ENCODE measurements around the gene MDK.
A peak's percentile ranks its signal among the peaks of the same experiment; 100 is the strongest.

Gene MDK

DNA sequence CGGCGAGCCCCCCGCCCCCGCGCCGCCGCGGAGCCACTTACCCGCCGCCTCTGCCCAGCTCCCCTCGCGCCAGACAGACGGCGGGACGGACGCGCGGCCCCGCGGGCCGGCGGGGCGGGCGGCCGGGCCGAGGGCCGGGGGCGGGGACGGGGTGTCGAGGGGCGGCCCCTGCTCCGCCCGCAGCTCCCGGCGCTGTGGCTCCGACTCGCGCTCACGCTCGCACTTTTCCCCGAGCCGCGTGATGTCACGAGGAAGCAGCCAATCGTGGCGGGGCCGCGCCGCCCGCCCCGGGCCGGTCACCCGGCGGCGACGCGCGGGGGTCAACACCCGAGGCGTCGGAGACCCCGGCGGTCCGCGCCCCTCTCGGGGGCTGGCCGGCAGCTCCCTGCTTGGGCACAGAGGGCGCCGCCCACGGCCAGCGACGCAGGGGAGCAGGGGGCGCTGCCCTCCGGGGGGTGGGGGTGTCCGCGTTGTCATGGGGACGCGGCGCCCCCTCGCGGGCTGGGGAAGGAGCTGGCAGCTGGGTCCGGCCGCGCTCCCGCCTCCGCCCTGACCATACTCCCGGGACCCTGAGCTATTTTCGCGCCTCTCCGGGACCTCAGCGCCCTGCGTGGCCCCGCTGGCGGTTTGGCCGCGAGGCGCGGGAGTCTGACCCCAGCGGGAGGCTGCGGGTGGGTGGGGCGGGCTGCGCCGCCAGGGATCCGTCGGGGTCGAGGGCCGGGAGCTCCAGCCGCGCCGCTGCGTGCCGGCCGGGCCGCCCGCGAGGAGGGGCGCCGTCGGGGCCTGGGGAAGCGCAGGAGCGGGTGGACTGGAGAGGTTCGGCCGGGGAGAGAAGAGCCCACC, 10.3 kb downstream of the MDK start, which contains the start of gene CHRM4:
TSS of gene CHRM4 (minus strand) at position 199 of the 843 bp plus-strand sequence. CDS start 5,219 bp downstream, outside the sequence.
- TF ChIP-seq CTCF (IDR thresholded peaks at IDR 0.05; ENCODE audit: low read depth, low read length, missing control alignments): peak; percentile 37
- peak within 1 kb of the TSS; percentile 27 for H3K4me3 ChIP-seq (replicated peaks; ENCODE audit: low read depth, low read length)
- DNase-seq (ENCODE audit: extremely low read depth, low read depth): no peak

GRCh38 chr11:46392421-46393230, 11.2 kb downstream of the MDK start:
- no peak for DNase-seq (ENCODE audit: extremely low read depth, low read depth)
- peak overlapping the region; percentile 15; the same call in 1 of the 2 replicates for H3K4me3 ChIP-seq (replicated peaks; ENCODE audit: low read depth, low read length)
- TF ChIP-seq CTCF (IDR thresholded peaks at IDR 0.05; ENCODE audit: low read depth, low read length, missing control alignments): no peak

DNA sequence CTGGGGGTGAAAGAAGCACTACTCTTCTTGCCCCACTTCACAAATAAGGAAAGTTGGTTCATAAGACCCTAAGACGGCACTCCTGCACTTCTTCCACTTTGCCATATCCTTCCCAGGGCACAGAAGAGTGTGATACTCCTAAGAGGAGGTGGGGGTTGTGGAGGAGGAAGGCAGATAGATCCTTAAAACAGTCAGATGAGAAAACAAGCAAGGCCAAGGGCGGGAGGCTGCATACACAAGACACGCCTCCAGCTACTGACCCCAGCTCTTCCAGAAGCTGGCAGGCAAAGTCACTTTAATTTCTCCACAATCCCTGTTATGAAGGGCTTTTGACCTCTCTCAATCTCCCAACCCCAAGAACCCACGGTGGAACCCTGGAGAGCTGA, 11.8 kb downstream of the MDK start:
- no peak for DNase-seq (ENCODE audit: extremely low read depth, low read depth)
- no peak overlapping the region for H3K4me3 ChIP-seq (replicated peaks; ENCODE audit: low read depth, low read length)
- no peak for TF ChIP-seq CTCF (IDR thresholded peaks at IDR 0.05; ENCODE audit: low read depth, low read length, missing control alignments)

DNA sequence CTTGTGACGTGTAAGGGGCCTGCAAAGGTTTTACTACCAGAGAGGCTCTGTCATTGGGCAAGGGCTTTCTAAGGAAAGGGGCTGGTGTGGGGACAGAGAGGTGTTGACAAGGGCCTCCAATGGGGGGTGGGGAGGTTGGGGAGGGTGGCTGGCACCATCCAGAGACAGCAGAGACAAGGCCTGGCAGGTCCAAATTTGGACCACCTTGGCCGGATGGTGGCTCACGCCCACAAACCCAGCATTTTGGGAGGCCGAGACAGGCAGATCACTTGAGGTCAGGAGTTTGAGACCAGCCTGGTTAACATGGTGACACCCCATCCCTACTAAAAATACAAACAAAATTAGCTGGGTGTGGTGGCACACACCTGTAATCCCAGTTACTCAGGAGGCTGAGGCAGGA, 12.3 kb downstream of the MDK start:
- DNase-seq (ENCODE audit: extremely low read depth, low read depth): no peak
- no peak overlapping the region for H3K4me3 ChIP-seq (replicated peaks; ENCODE audit: low read depth, low read length)
- TF ChIP-seq CTCF (IDR thresholded peaks at IDR 0.05; ENCODE audit: low read depth, low read length, missing control alignments): no peak

- H3K4me3 ChIP-seq (replicated peaks; ENCODE audit: low read depth, low read length): no peak overlapping the region
- TF ChIP-seq CTCF (IDR thresholded peaks at IDR 0.05; ENCODE audit: low read depth, low read length, missing control alignments): no peak
- DNase-seq (ENCODE audit: extremely low read depth, low read depth): no peak
These were observed 16.1 kb downstream of the MDK start for GRCh38 chr11:46397526-46397925.

DNA sequence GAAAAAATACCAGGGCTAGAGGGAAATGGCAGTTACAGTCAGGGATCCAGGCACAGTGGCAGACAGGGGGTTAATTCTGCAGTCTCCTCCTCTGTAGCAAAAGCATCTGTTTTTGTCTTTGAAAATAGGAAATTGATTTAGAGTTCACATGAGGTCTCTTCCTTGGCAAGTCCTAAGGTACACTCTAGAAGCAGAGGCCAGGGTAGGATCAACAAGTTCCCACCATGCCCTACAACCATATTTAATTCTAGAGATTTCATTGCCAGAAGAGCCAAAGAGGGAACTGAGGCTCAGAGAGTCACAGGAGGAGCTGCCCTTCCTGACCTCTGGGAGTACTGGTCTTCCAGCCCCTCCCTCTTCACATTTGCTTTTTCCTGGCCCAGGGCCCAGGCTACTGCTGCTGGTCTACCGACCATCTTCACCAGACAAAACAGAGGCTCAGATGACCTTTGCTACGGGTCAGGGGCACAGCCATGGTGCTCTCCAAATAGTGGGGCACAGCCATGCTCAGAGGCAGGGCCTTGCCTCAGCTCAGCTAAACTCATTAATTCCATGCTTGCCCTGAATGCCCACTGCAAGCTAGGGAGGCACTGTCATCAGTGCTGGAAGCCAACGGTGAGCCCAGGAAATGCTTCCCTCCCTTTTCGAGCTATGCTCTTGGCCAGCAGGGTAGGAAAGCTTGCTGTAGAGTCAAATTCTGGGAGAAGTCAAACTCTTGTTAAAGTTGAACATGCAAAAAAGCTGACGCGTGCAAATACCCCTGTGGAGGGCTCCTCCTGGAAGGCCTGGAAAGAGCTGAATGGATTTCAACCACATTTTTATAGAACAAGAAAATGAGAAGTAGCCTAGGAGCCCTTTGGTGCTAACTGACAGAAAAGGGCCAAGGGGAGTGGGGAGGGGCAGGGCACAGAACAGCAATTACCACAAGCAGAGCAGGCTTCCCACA, 21.8 kb downstream of the MDK start:
- TF ChIP-seq CTCF (IDR thresholded peaks at IDR 0.05; ENCODE audit: low read depth, low read length, missing control alignments): no peak
- DNase-seq (ENCODE audit: extremely low read depth, low read depth): no peak
- H3K4me3 ChIP-seq (replicated peaks; ENCODE audit: low read depth, low read length): no peak overlapping the region

All from HFF-Myc (cell line).